ENCODE data around the gene MXD4.

DNA sequence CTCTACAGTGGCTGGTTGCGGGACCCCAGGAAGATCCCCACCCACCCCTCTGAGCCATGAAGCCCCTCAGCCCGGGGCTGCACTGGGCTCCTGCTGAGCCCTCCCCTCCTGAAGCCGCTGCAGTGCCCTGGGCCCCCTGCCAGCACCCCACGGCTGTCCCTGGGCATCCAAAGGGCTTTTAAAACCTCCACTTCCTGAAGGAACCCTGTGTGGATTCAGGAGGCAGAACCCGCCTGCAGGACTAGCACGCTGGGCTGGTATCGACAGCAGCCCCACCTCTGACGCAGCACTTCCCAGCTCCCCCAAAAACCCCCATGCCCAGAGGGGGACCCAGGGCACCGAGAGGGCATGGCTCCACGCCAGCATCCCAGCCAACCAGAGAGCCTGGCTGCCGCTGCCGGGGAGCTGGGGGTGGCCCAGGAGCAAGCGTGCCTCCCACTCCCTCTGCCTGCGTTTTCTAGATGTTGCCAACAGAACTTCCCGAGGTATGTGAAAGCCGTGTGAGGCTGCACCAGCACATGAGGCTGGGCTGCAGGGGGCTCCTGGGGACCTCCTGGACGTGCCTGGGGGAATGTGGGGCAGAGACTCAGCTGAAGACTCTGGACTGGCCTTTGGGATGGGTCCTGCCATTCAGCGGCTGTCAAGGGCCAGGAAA is 6.3 kb downstream of the MXD4 start:
- TF ChIP-seq POLR2AphosphoS5 (IDR thresholded peaks at IDR 0.05; ENCODE audit: low read depth, low read length) (no peak), SIN3A (IDR thresholded peaks at IDR 0.05; ENCODE audit: borderline replicate concordance, insufficient read depth, low read length) (no peak), TAF1 (IDR thresholded peaks at IDR 0.05; ENCODE audit: borderline replicate concordance, insufficient read depth, low read length) (no peak), FOXP2 (optimal IDR thresholded peaks at IDR 0.05; ENCODE audit: borderline replicate concordance, extremely low read depth, extremely low read length, insufficient read depth) (no peak)
